Fibroblast of pulmonary artery (primary cell): Measurements from ENCODE around the gene ALX4.
A peak's percentile ranks its signal among the peaks of the same experiment; 100 is the strongest.

Experiments used
- DNase-seq: peaks from one replicate; pipeline ENCODE4 v3.0.0-alpha.2; 2010; ENCODE audit warnings: low read depth
- H3K4me3 ChIP-seq: replicated peaks from 2 replicates; pipeline ENCODE4 v1.5.1; 2011; ENCODE audit warnings: low read depth, mild to moderate bottlenecking, control low read depth, low read length, moderate library complexity
- TF ChIP-seq, protein P1 (sequence below): IDR thresholded peaks from 2 replicates; pipeline ENCODE4 v1.5.1; 2011; ENCODE audit warnings: mild to moderate bottlenecking, control low read depth, low read length, inconsistent platforms; ENCODE audit errors: missing control alignments

The ALX4 gene

DNA sequence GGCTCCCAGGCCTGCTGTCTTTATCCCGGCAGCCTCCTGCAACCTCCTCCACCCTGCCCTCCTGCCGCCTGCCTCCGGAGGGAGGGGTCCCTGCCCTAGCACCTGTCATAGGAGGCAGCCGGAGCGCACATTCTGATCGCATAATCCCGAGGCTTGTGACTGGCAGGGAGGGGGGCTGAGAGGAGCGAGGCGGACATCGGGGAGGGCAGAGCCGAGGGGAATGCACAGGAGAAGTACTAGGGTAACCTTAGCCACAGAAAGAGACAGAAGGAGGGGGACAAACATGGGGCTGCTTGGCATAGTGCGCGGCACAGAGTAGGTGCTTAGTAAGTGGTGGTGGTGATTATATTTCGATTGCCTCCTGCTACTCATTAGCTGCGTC is 9.2 kb upstream of the ALX4 start:
- TF ChIP-seq, protein P1, sequence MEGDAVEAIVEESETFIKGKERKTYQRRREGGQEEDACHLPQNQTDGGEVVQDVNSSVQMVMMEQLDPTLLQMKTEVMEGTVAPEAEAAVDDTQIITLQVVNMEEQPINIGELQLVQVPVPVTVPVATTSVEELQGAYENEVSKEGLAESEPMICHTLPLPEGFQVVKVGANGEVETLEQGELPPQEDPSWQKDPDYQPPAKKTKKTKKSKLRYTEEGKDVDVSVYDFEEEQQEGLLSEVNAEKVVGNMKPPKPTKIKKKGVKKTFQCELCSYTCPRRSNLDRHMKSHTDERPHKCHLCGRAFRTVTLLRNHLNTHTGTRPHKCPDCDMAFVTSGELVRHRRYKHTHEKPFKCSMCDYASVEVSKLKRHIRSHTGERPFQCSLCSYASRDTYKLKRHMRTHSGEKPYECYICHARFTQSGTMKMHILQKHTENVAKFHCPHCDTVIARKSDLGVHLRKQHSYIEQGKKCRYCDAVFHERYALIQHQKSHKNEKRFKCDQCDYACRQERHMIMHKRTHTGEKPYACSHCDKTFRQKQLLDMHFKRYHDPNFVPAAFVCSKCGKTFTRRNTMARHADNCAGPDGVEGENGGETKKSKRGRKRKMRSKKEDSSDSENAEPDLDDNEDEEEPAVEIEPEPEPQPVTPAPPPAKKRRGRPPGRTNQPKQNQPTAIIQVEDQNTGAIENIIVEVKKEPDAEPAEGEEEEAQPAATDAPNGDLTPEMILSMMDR: no peak
- no peak overlapping the region for H3K4me3 ChIP-seq
- DNase-seq: no peak

DNA sequence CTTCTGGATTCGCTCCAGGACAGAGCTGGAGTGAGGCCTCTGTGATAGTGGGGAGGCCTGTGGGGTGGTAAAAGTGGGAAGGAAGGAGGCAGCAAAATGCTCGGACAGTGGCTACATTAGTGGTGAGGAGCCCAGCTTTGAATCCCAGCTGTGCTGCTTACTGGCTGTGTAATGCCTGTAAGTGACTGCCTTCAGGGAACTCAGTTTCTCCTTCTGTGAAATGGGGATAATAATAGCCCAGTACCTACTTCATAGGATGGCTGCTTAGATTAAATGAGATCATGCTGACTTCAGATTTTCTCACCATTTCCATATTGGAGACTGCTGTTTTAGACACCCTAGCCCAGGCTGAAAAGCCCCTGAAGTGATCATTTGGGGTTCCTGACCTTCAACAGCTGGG is 8.4 kb upstream of the ALX4 start:
- no peak overlapping the region for H3K4me3 ChIP-seq
- TF ChIP-seq, protein P1: no peak
- no peak for DNase-seq

- TF ChIP-seq, protein P1: no peak
Measured at GRCh38 chr11:44316659-44317240, 6.8 kb upstream of the ALX4 start.

GRCh38 chr11:44315947-44316658 is 6.2 kb upstream of the ALX4 start:
- TF ChIP-seq, protein P1: peak; percentile 2
- no peak for DNase-seq
- no peak overlapping the region for H3K4me3 ChIP-seq

More at GRCh38 chr11:44316659-44317240, 6.8 kb upstream of the ALX4 start:
- peak overlapping the region; percentile 3 for H3K4me3 ChIP-seq
- no peak for DNase-seq

- TF ChIP-seq, protein P1: no peak
- DNase-seq: no peak
- no peak overlapping the region for H3K4me3 ChIP-seq
Measured at GRCh38 chr11:44314733-44315132, 4.8 kb upstream of the ALX4 start.

DNA sequence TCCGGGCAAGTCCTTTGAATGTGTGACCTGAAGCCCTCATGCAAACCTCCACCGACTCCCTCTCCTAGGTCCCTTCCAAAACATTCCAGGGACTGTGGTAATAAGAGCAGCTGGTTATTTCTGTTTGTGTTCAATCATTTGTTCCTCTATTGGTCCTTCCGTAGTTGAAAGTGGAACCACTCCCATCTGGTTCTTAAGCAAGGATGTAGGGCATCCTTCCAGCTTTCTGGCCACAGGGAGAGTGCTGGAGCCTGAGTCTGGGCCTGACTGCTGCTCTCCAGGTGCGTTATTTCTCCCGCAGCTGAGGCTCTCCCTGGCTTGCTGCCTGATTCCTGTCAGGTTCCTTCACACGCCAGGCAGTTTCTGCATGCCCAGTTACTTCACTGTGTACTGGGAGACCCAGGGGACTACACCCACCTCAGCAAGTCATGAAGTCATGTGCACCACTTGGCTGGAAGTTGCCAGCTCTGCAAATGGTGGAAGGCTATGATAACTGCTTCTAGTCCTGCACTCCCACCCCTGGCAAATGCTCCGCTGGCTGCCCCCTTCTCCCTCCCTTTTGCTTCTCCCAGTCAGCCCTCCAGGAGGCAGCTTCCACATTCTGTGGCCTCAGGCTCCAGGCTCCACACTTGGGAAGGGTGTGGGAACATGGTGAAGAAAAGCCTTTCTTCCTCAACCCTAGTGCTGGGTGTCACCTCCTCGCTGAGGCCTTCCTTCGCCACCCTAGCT is 4.0 kb upstream of the ALX4 start:
- H3K4me3 ChIP-seq: no peak overlapping the region
- DNase-seq: peak; percentile 49
- TF ChIP-seq, protein P1: no peak

DNA sequence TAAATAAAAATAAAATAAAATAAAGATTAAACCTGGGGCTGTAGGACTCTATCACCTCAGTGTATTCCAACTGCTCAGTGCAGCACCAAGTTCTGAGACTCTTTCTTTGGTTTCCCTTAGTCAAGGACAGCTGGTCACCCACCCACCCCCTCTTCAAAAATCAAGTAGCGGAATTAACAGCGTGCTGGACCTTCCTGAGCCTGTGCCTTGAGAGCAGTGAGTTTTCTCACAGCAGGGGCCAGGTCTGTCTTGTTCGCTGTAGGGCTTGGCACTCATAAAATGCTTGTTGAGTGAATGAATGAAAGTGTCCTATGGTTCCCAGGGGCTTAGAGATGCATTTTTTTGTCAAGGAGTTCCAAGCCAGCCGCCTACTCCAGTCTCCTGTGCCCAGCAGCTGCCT is 2.9 kb upstream of the ALX4 start:
- TF ChIP-seq, protein P1: no peak
- no peak for DNase-seq
- no peak overlapping the region for H3K4me3 ChIP-seq
